HG03097 (cell line): ENCODE results near the gene OPA1.

Experiments used
- ATAC-seq: cut with Tn5 transposase; IDR thresholded peaks from one replicate; pipeline ENCODE4 v1.9.1; 2021; ENCODE audit not compliant: unreplicated experiment, low FRiP score

The OPA1 gene

GRCh38 chr3:193592841-193593667 is at the start of gene OPA1:
TSS of gene OPA1 (plus strand) at chr3:193593208. CDS start at chr3:193593378, 170 bp downstream.
- ATAC-seq = peak; percentile 98

DNA sequence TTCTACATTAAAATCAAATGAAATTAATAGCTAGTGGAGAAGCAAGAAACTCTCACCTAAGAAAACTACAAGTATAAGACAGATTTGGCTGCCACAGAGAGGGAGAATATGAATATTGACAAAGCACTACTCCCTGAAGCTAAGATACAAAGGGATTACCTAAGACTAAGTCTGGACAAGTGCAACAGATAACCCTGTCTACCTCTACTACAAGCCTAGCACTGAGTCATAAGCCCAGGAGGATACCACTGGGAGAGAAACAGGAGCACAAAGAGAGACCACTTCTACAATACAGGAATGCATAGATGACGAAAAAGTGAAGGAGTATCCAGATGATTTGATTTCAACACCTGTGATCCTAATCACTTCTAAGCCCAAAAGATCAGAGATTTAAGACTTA is 48.7 kb upstream of the OPA1 start:
- no peak for ATAC-seq

GRCh38 chr3:193545304-193545703 is 47.7 kb upstream of the OPA1 start:
- no peak for ATAC-seq

DNA sequence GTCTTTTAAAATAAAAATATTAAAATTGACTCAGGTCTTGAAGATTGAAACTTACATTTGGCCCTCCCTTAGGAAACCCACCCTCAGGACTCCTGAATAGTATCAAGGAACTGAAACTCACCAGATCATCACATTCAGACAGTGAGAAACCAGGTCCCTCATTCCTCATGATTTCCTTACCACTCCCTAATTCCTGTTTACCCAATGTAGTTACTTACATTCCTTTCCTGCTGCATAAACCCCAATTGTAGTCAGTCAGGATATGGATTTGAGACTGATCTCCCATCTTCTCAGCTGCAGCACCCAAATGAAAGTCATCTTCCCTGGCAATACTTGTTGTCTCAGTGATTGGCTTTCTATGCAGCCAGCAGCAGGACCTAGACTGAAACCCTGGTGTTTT is 46.9 kb upstream of the OPA1 start:
- no peak for ATAC-seq

GRCh38 chr3:193548406-193548805 is 44.6 kb upstream of the OPA1 start:
- ATAC-seq = no peak

DNA sequence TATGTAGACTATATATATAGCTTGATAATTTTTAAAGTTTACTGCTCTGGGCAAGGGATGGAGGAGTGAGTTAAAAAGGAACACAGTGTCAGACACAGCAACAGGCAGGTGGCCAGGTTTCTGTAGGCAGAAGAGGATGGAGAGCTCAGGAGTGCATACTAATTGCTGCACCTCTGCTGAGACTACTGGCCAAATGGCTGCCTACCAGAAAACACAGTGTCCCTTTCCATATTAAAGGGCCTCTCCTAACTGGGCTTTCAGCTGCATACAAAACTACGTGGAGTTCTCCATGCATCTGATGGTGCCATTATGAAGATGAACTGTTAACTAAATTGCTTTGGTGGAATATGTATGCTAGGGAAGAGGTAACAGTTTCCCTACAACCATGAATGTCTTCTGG is 40.1 kb upstream of the OPA1 start:
- ATAC-seq = no peak

DNA sequence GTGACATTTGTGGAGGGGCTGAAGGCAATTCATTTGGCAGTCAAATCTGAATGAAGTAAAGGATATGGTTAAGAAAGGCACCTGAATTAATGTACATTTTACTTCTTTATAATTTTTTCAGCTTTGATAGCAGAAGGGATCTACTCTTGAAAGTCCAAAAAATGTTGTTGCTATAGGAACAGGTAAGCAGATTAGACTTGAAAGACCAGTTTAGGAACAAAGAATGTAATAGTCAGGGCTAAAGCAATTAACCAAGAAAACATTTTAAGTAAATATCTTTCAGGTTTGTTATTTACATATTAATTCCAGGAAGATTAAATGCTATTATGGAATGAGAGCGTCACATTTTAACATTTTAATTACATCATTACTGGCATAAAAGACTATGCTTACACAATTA is 39.4 kb upstream of the OPA1 start:
- ATAC-seq = no peak

- ATAC-seq = no peak
Measured at GRCh38 chr3:193554811-193555210, 38.2 kb upstream of the OPA1 start, which contains the start of gene ATP13A4. TSS of gene ATP13A4 (minus strand) at chr3:193554895. CDS start at chr3:193554799, 96 bp downstream.

GRCh38 chr3:193556841-193557240 is 36.2 kb upstream of the OPA1 start:
- ATAC-seq = no peak

- ATAC-seq = no peak
Measured at GRCh38 chr3:193559100-193559499, 33.9 kb upstream of the OPA1 start.

DNA sequence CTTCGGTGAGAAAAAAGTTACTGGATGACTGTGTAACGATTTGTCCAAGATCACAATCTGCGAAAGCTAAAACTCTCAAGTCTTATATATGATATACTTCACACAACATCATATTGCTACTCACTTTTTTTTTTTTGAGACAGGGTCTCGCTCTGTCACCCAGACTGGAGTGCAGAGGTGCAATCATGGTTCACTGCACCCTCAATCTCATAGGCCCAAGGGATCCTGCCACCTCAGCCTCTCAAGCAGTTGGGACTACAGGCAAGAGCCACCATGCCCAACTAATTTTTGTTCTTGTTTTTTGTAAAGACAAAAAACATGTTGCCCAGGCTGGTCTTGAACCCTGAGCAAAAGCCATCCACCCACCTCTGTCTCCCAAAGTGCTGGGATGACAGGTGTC is 32.9 kb upstream of the OPA1 start:
- ATAC-seq = no peak

- no peak for ATAC-seq
Measured at GRCh38 chr3:193560870-193561269, 32.1 kb upstream of the OPA1 start.

- ATAC-seq = no peak
Measured at GRCh38 chr3:193563426-193563825, 29.6 kb upstream of the OPA1 start.

DNA sequence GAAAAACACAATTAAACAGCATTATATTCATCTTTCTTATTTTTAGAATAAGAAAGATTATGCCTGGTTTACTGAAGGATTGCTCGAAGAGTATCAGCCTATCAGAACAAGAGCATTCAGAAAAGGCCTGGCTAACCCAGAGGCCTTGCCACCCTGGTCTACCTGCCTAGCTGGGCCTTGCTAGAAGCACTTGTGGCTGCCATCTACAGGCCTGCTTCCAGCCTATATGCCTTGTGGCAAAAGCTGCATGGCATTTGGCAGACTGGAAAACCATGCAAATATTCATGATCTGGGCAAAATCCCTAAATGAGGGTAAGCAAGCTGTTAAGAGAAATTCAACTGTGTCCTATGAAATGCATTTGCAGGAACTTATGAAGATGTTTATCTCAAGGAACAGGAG is 29.0 kb upstream of the OPA1 start:
- no peak for ATAC-seq

DNA sequence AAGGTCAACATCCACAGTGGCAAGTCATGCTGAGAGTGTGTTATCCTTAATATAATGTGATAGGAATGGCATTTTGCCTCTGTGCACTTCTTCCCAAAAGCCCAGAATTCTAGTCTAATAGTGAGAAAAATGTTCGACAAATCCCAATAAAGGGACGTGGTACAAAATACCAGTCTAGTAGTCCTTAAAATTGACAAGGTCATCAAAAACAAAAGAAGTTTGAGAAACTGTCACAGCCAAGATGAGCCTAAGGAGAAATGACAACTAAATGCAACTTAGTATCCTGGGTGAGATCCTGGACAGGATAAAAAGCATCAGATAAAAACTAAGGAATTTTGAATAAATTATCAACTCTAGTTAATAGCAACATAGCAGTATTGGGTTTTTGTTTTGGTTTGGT is 23.9 kb upstream of the OPA1 start:
- ATAC-seq = no peak

- peak; percentile 66 for ATAC-seq
Measured at GRCh38 chr3:193572426-193572908, 20.5 kb upstream of the OPA1 start.

GRCh38 chr3:193573403-193574191 is 19.4 kb upstream of the OPA1 start:
- ATAC-seq = no peak

GRCh38 chr3:193574488-193575070 is 18.4 kb upstream of the OPA1 start:
- ATAC-seq = no peak

GRCh38 chr3:193585530-193585929 is 7.5 kb upstream of the OPA1 start:
- ATAC-seq = no peak

DNA sequence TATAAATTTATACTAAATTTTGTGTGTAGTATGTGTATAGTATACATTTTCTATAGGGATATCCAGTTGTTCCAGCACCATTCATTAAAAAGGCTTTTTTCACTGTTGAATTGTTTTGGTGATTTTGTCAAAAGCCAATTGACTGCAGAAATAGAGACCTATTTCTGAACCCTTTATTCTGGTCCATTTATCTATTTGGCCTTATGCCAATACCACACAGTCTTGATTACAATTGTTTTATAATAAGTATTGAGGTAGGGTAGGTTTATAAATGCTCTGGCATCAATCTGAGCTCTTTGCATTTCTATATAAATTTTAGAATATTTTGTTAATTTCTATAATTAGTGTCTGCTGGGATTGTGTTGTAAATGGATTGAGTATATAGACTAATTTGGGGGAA is 6.5 kb upstream of the OPA1 start:
- no peak for ATAC-seq

GRCh38 chr3:193589129-193589528 is 3.9 kb upstream of the OPA1 start:
- ATAC-seq = no peak
